NCI-H1417 treated with DMSO at 0.1 percent for 48 hours (cell line): ENCODE measurements around the gene KCNJ18.
"Not testable (repeated sequence)": the region's sequence is repeated elsewhere in the genome, so short reads cannot be mapped to it uniquely, and the experiment has no call there.

Experiments used
- DNase-seq: peaks from one replicate; lab custom pipeline; 2025; lab: John Stamatoyannopoulos, UW

Gene KCNJ18

DNA sequence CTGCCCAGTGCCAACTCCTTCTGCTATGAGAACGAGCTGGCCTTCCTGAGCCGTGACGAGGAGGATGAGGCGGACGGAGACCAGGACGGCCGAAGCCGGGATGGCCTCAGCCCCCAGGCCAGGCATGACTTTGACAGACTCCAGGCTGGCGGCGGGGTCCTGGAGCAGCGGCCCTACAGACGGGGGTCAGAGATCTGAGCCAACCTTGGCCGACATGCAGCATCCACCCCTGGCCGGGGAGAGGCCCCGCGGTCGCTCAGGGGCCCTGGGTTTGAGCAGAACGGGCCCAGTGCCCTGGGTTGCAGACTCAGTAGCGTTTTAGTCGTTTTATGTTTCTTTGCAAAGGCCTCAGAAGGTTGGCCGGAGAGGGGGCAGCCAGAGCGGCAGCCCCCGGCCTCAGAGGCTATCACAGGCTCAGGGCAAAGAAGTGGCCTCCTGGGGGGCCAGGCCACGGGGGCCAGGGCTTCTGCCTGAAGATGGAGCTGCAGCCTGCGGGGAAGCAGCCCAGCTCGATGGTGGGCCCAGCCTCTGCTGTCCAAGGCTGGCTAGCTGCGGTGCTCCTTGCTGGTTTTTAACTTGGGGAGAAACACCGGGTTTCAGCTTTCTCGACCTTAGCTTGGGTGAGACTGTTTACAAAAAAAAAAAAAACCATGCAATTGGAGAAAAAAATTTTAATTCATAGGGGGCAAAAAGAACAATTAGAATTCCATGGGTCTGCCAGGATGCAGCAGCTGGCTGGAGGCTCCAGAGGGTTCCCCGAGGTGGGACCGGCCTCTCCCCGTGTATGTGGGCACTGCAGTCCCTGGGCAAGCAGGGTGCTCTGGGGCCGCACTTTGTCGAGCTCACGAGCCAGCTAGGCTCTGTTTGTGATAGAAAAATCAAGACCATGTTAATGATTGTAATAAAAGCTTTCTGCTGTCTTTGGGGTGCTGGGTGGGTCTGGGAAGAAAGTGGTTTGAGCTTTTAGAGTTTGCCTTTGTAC is 11.9 kb downstream of the KCNJ18 start:
- not testable (repeated sequence) for DNase-seq

GRCh38 chr17:21705021-21705601 is 12.8 kb downstream of the KCNJ18 start:
- DNase-seq, result no peak

DNA sequence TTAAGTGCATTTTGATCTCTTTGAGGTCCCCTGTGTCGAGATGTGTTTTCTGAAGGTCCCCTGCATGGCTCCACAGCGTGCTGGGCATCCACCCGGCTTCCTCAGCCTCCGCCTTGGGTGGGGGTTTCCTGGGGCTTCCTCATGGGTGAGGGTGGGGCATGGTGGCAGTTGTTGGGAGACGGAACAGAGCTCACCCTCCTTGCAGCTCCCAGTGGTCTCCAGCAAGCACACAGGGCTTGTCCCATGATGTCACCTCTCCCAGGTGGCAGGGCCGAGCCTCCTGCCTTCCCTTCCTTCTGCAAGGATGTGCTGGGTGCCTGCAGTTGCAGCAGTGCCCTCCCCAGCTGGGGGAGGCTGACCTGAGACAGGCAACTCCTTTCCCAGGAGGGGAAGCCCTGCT is 13.4 kb downstream of the KCNJ18 start:
- DNase-seq, result not testable (repeated sequence)

DNA sequence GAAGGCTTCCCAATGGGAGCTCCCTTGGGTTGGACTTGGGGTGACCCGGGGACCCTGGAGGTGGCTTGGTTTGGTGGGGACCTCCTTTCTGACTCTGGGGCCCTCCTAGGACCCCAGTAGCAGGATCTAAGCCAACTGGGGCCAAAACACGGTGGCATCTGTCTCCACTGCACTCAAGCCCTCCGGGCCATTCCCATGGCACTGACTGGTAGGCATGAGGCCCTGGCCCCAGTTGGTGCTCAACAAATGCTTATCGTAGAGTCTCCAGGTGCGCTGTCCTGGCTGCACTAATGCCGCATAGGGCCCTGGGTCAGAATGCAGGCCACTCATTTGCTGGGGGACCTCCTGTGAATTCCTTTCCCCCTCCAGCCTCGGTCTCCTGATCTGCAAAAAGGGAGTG is 14.2 kb downstream of the KCNJ18 start:
- DNase-seq, result not testable (repeated sequence)

DNA sequence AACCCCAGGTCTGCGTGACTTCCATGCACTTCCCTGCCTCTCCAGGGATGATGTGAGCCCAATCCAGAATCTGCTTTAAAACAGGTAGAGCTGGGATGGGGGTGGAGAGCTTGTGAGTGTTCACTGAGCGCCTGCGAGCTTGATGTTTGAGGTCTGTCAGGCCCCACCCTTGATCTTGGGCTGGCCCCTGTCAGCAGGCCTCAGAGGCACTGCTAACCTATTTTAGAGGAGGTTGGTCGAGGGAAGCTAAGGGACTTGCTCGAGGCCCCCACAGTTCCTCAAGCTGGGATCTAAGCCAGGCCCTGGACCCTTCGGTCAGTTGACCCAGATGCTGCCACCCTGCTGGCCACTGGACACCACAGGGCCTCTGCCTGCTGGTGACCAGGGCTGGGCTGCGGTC is 14.8 kb downstream of the KCNJ18 start:
- DNase-seq, result not testable (repeated sequence)

GRCh38 chr17:21707711-21708611 is 15.6 kb downstream of the KCNJ18 start:
- DNase-seq, result not testable (repeated sequence)

GRCh38 chr17:21708612-21709535 is 16.6 kb downstream of the KCNJ18 start:
- not testable (repeated sequence) for DNase-seq

DNA sequence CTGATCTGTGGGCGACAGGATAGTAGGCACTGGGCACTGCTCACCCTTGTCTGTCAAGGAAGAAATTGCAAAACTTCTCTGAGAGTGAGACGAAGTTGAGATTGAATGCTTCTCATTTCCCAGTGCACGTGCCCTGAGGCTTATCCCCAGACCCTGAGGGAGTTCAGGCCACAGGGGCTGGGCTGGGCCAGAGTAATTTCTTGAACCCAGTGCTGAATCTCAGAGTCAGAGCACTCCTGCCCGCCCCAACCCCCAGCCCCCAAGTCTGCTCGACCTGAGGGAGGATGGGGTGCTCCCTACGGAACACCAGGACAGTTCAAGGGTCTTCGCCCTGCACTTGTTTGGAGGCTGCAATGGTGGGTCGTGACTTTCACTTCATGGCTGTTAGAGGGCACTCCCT is 17.7 kb downstream of the KCNJ18 start:
- DNase-seq, result not testable (repeated sequence)

DNA sequence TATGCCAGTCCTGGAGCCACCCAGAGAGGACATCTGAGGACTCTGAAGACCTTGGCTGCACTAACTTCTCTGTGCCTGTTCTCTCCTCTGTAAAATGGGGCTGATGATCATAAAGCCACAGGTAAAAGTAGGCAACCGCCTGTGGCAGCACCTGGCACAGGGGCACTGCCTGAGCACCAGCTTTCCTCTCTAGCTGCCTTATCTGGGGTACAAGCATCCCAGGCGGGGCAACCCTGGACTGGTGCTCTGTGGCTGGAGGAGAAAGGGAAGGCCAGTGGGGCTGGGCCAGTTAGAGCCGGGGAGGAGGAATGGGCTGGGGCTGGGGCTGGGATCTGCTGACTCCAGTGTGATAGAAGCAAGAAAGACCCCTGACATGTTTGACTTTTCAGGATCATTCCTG is 18.2 kb downstream of the KCNJ18 start:
- DNase-seq, result not testable (repeated sequence)

- no peak for DNase-seq
Measured at GRCh38 chr17:21711182-21711581, 18.9 kb downstream of the KCNJ18 start.

DNA sequence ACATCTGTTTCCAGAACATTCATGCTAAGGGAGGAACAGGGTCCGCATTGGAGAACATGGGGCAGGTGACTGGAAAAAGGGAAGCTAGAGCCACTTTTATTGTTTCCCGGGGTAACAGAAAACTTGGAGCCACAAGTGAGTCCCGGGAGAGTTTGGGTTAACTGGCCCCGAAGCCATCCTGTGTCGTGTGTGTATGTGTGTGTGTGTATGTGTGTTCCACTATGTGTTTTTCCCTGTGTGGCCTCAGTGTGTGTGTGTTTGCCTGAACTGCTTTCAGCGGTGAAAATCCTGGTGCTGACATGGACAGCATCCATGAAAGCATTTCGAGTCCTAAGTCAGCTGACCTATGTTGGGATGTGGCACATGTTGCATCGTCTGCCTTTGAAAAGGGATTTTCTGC is 20.7 kb downstream of the KCNJ18 start:
- DNase-seq, result not testable (repeated sequence)

GRCh38 chr17:21713631-21714030 is 21.3 kb downstream of the KCNJ18 start:
- not testable (repeated sequence) for DNase-seq

- DNase-seq, result not testable (repeated sequence)
Measured at GRCh38 chr17:21714676-21715075, 22.4 kb downstream of the KCNJ18 start.

DNA sequence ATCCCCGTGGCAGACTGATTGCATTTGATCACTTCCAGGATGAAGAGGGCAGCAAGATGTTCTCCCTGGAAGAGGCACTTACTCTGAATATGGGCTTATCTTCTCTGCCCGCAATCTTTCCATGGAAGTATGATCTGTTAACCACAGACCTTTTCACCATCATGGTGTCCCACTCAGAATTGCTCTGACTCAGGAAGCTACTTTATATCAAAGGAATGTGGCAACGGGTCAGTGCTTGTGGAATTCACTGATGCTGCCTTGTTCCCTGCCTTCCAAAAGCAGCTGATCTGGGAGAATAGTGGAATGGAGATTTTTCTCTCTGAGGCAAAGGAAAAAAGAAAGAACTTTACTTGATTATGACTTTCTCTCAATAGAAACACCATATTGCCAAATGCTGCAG is 23.6 kb downstream of the KCNJ18 start:
- not testable (repeated sequence) for DNase-seq

GRCh38 chr17:21718971-21719370 is 26.6 kb downstream of the KCNJ18 start:
- not testable (repeated sequence) for DNase-seq

- not testable (repeated sequence) for DNase-seq
Measured at GRCh38 chr17:21719511-21720226, 27.3 kb downstream of the KCNJ18 start.

DNA sequence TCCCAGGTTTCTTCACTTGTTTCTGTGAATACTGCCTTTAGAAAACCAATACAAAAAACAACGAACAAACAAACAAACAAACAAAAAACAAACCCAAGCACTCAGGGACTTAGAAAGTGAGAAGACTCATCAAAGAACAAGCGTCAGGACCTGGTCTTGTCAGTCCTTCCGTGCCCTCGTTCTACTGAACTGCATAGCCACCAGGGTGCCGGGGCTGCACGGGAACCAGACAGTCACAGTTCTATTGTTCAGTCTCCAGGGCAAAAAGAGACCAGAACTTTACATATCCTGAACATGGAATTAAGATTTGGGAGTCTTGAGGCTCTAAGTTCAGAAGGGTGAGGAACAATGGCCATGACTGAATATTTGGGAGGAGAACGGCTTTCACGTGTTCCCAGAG is 28.2 kb downstream of the KCNJ18 start:
- not testable (repeated sequence) for DNase-seq

GRCh38 chr17:21722268-21722667 is 29.9 kb downstream of the KCNJ18 start:
- not testable (repeated sequence) for DNase-seq

GRCh38 chr17:21724216-21725006 is 32.1 kb downstream of the KCNJ18 start:
- DNase-seq, result not testable (repeated sequence)
